K562 (cell line): ENCODE data around the gene UFSP2. TPM values are rescaled to one million over a fixed set of nuclear protein-coding genes. Genes with fewer than 3 reads are reported as not detected.

Experiments used
- HDAC6 ChIP-seq: IDR thresholded peaks from 2 replicates; pipeline ENCODE4 v1.6.1; 2012; ENCODE audit warnings: low read depth, mild to moderate bottlenecking, control low read depth, inconsistent platforms, low read length, moderate library complexity
- JUN ChIP-seq, 2 experiments: sonication (generic) in 1 of 2; formaldehyde crosslinking in 1 of 2; IDR thresholded peaks; 2 replicates each; pipeline versions ENCODE4 v1.6.1 to v1.8.0; 2012 to 2022; ENCODE audit warnings: borderline replicate concordance in 2 of 2, mild to moderate bottlenecking in 2 of 2, improper control_type of control experiment in 1 of 2, low read depth in 1 of 2, low read length in 1 of 2, missing genetic modification reagents in 1 of 2
- JUND ChIP-seq, 2 experiments: IDR thresholded peaks; 2 replicates in 1 of 2; 3 replicates in 1 of 2; pipeline ENCODE4 v1.6.1; 2011; ENCODE audit warnings: borderline replicate concordance in 2 of 2, low read depth in 2 of 2, low read length in 2 of 2, improper control_type of control experiment in 1 of 2, missing biosample characterization in 1 of 2, missing genetic modification characterization in 1 of 2, missing genetic modification reagents in 1 of 2
- NFIX ChIP-seq: fragments of 250-450 bp; sonication (Bioruptor Pico); IDR thresholded peaks from 2 replicates; pipeline ENCODE4 v1.4.0; 2020; ENCODE audit warnings: low read depth, mild to moderate bottlenecking, moderate library complexity
- NR2F6 ChIP-seq: fragments of 450-650 bp; formaldehyde crosslinking; IDR thresholded peaks from 2 replicates; pipeline ENCODE4 v1.4.0; 2020; ENCODE audit warnings: mild to moderate bottlenecking
- NRF1 ChIP-seq, 2 experiments: fragments of 450-650 bp; IDR thresholded peaks in 1 of 2; conservative IDR thresholded peaks in 1 of 2; 2 replicates each; pipeline ENCODE4 v1.6.1; 2014; ENCODE audit warnings: mild to moderate bottlenecking in 2 of 2
- PML ChIP-seq: IDR thresholded peaks from 2 replicates; pipeline ENCODE4 v1.6.1; 2012; ENCODE audit warnings: low read length, inconsistent platforms
- RCOR1 ChIP-seq, 2 experiments: IDR thresholded peaks; 2 replicates each; pipeline ENCODE4 v1.6.1; 2012; ENCODE audit warnings: low read depth in 2 of 2, low read length in 2 of 2, borderline replicate concordance in 1 of 2, improper control_type of control experiment in 1 of 2
- SLC30A9 ChIP-seq: fragments of 250-450 bp; sonication (Bioruptor Pico); IDR thresholded peaks from 2 replicates; pipeline ENCODE4 v1.8.0; 2022; ENCODE audit warnings: mild to moderate bottlenecking, moderate library complexity
- SP1 ChIP-seq: sonication (generic); formaldehyde crosslinking; IDR thresholded peaks from 2 replicates; pipeline ENCODE4 v1.8.1; 2022; ENCODE audit warnings: mild to moderate bottlenecking, missing genetic modification reagents
- SREBF2 ChIP-seq: sonication (generic); formaldehyde crosslinking; IDR thresholded peaks from 2 replicates; pipeline ENCODE4 v1.4.0; 2020; ENCODE audit warnings: mild to moderate bottlenecking, missing genetic modification reagents
- TCF3 ChIP-seq: sonication (generic); formaldehyde crosslinking; IDR thresholded peaks from 2 replicates; pipeline ENCODE4 v1.4.0; 2020; ENCODE audit warnings: mild to moderate bottlenecking, missing genetic modification reagents
- XRCC4 ChIP-seq: IDR thresholded peaks from one replicate; pipeline ENCODE4 v1.6.1; 2011; ENCODE audit not compliant: insufficient read depth, insufficient read length; ENCODE audit errors: extremely low read depth
- ZC3H4 ChIP-seq: sonication (generic); formaldehyde crosslinking; IDR thresholded peaks from 2 replicates; pipeline ENCODE4 v1.9.0; 2021; ENCODE audit warnings: missing genetic modification reagents, borderline replicate concordance
- polyA plus RNA-seq, 8 experiments: library from polyadenylated mRNA; depleted of rRNA in 4 of 8; stranded (reverse) in 5 of 8; unstranded in 3 of 8; fragments of >200 nt; fragmentation: Nextera tagmentation in 2 of 8; fragmentation: Illumina TruSeq in 1 of 8; extraction: Ambion mirVana in 2 of 8; extraction: Trizol in 1 of 8; gene quantifications; 2 replicates each; pipeline versions ENCODE4 v1.2.1 to v1.2.3, GENCODE V29; 2011 to 2014; ENCODE audit warnings: inconsistent platforms in 1 of 8, missing spikeins in 1 of 8
- total RNA-seq, 7 experiments: library from RNA; depleted of rRNA in 6 of 7; stranded (reverse); fragments of >200 nt in 6 of 7; fragmentation: Illumina TruSeq in 2 of 7; extraction: Trizol in 2 of 7; gene quantifications; 2 replicates each; pipeline versions ENCODE4 v1.2.1 to v1.2.3, GENCODE V29; 2011 to 2021; ENCODE audit warnings: low replicate concordance in 1 of 7
- TF ChIP-seq, protein P1 (sequence below): fragments of 250-450 bp; sonication (Bioruptor Pico); IDR thresholded peaks from 2 replicates; pipeline ENCODE4 v1.4.0; 2020; ENCODE audit warnings: borderline replicate concordance
- TF ChIP-seq, protein P2 (sequence below), 2 experiments: fragments of 450-650 bp in 1 of 2; sonication (generic) in 1 of 2; formaldehyde crosslinking in 1 of 2; IDR thresholded peaks in 1 of 2; conservative IDR thresholded peaks in 1 of 2; 2 replicates each; pipeline versions ENCODE4 v1.6.1 to v1.8.1; 2016 to 2023; ENCODE audit warnings: mild to moderate bottlenecking in 2 of 2, moderate library complexity in 2 of 2, inconsistent platforms in 1 of 2, missing genetic modification reagents in 1 of 2
- TF ChIP-seq, protein P3 (sequence below): fragments of 200-400 bp; formaldehyde crosslinking; IDR thresholded peaks from 2 replicates; pipeline ENCODE4 v1.6.1; 2017; ENCODE audit warnings: mild to moderate bottlenecking, low read depth, low read length, moderate library complexity
- TF ChIP-seq, protein P4 (sequence below): fragments of 250-450 bp; sonication (Bioruptor Pico); IDR thresholded peaks from 2 replicates; pipeline ENCODE4 v1.4.0; 2020; ENCODE audit warnings: mild to moderate bottlenecking, moderate library complexity

The UFSP2 gene
- total and polyA plus RNA-seq, 9 of the 15 experiments (the other 6 are each of a cell fraction or from before 2014, with no cell fraction given) = 20.1 to 55.8 (median 26.6) TPM

GRCh38 chr4:185395956-185396723 is 29.6 kb downstream of the UFSP2 start (continued):
- no peak for TF ChIP-seq XRCC4
- TF ChIP-seq, protein P1, sequence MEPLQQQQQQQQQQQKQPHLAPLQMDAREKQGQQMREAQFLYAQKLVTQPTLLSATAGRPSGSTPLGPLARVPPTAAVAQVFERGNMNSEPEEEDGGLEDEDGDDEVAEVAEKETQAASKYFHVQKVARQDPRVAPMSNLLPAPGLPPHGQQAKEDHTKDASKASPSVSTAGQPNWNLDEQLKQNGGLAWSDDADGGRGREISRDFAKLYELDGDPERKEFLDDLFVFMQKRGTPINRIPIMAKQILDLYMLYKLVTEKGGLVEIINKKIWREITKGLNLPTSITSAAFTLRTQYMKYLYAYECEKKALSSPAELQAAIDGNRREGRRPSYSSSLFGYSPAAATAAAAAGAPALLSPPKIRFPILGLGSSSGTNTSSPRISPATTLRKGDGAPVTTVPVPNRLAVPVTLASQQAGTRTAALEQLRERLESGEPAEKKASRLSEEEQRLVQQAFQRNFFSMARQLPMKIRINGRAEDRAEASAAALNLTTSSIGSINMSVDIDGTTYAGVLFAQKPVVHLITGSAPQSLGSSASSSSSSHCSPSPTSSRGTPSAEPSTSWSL (CRISPR knock-in tag) = peak; percentile 90; the same call in 1 of the 2 replicates
- peak; percentile 89 for TF ChIP-seq SP1
- TF ChIP-seq ZC3H4 = no peak; the same call in 1 of the 2 replicates
- TF ChIP-seq HDAC6 = no peak
- TF ChIP-seq JUND (IDR thresholded peaks at IDR 0.05; ENCODE audit: borderline replicate concordance, low read depth, low read length) = peak; percentile 77; the same call in 1 of the 2 replicates
- peak; percentile 6; the same call in 2 of the 3 replicates for TF ChIP-seq JUND (tag; IDR thresholded peaks at IDR 0.05; ENCODE audit: borderline replicate concordance, low read depth, low read length)
- TF ChIP-seq JUN (IDR thresholded peaks at IDR 0.05; ENCODE audit: borderline replicate concordance, low read depth, low read length) = peak; percentile 37; the same call in 1 of the 2 replicates
- peak; percentile 97 for TF ChIP-seq JUN (CRISPR knock-in tag; IDR thresholded peaks at IDR 0.05; ENCODE audit: borderline replicate concordance)
- TF ChIP-seq, protein P2, sequence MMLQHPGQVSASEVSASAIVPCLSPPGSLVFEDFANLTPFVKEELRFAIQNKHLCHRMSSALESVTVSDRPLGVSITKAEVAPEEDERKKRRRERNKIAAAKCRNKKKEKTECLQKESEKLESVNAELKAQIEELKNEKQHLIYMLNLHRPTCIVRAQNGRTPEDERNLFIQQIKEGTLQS (IDR thresholded peaks at IDR 0.05) = peak; percentile 74; the same call in 1 of the 2 replicates
- TF ChIP-seq, protein P2 (CRISPR knock-in tag; conservative IDR thresholded peaks at IDR 0.05) = 0 out of 2 replicates have a peak, but pooled peaks have one; percentile 49
- peak; percentile 97 for TF ChIP-seq NRF1 (conservative IDR thresholded peaks at IDR 0.05 in 1 of 2, IDR thresholded peaks at IDR 0.05 in 1 of 2)
- TF ChIP-seq SLC30A9 (CRISPR knock-in tag) = no peak
- 0 out of 2 replicates have a peak, but pooled peaks have one; percentile 21 for TF ChIP-seq NR2F6 (CRISPR knock-in tag)
- TF ChIP-seq SREBF2 (CRISPR knock-in tag) = no peak
- no peak for TF ChIP-seq NFIX (CRISPR knock-in tag)
- TF ChIP-seq, protein P3, sequence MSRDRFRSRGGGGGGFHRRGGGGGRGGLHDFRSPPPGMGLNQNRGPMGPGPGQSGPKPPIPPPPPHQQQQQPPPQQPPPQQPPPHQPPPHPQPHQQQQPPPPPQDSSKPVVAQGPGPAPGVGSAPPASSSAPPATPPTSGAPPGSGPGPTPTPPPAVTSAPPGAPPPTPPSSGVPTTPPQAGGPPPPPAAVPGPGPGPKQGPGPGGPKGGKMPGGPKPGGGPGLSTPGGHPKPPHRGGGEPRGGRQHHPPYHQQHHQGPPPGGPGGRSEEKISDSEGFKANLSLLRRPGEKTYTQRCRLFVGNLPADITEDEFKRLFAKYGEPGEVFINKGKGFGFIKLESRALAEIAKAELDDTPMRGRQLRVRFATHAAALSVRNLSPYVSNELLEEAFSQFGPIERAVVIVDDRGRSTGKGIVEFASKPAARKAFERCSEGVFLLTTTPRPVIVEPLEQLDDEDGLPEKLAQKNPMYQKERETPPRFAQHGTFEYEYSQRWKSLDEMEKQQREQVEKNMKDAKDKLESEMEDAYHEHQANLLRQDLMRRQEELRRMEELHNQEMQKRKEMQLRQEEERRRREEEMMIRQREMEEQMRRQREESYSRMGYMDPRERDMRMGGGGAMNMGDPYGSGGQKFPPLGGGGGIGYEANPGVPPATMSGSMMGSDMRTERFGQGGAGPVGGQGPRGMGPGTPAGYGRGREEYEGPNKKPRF = no peak
- TF ChIP-seq, protein P4, sequence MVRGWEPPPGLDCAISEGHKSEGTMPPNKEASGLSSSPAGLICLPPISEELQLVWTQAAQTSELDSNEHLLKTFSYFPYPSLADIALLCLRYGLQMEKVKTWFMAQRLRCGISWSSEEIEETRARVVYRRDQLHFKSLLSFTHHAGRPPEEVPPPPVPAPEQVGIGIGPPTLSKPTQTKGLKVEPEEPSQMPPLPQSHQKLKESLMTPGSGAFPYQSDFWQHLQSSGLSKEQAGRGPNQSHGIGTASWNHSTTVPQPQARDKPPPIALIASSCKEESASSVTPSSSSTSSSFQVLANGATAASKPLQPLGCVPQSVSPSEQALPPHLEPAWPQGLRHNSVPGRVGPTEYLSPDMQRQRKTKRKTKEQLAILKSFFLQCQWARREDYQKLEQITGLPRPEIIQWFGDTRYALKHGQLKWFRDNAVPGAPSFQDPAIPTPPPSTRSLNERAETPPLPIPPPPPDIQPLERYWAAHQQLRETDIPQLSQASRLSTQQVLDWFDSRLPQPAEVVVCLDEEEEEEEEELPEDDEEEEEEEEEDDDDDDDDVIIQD (CRISPR knock-in tag) = no peak
- TF ChIP-seq TCF3 (CRISPR knock-in tag) = no peak; the same call in 1 of the 2 replicates
- TF ChIP-seq PML = peak; percentile 68; the same call in 1 of the 2 replicates
- no peak for TF ChIP-seq RCOR1 (IDR thresholded peaks at IDR 0.05; ENCODE audit: borderline replicate concordance in 1 of 2, low read depth in 2 of 2, low read length in 2 of 2)
